ENCODE results near the gene SOST.

Gene SOST

DNA sequence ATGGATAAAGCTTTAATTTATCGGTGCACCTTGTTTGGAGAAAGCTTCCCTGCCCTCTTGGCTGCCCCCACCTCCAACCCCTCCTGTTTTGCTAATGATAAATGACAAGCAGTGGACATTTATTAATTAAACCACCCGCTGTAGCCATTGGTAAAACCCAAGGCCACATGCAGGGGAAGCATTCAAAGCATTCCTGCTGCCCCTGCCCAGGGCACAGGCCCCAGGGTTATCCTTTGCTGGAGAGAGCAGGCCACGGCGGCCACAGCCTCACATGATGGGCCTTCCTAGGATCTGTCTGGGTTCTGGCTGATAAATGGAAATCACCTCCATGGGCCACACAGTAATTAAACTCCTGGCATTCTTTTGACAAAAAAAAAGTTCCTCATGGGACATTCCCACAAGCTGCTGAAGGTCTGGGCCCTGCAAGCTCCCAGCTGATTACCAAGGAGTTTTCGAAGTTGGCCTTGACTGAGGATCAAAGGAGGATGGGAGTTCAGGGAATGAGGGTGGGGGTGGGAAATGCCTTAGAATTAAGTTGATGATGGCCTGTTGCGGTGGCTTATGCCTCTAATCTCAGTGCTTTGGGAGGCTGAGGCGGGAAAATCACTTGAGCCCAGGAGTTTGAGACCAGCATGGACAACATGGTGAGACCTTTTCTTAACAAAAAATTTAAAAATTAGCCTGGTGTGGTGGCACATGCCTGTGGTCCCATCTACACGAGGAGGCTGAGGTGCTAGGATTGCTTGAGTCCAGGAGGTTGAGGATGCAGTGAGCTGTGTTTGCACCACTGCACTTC is 35.5 kb downstream of the SOST start:
- no peak for TF ChIP-seq JUND (IDR thresholded peaks at IDR 0.05; ENCODE audit: low read depth)
- DNase-seq (ENCODE audit: low read depth in 1 of 2, low spot score in 1 of 2): no peak
- in situ Hi-C loops (cut with HindIII; ENCODE audit: low pct_unique_long_range_greater_than_20kb, low sequenced_read_pairs): no loop called here

DNA sequence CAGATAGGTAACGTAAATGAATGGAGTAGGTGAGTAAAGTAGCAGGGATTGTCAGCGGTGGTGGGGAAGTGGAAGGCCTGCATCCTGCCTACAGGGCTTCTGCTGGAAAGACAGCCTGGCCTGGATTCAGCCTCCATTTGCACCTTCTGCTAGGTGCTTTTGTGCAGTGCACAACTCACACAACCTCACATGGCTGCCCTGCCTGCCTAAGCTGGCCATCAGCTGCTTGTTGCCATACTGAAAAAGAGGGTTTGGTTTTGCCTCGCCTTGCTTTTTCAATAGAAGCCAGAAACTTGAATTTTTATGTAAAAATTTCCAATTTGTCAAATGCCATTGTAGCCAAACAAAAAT is 36.3 kb downstream of the SOST start:
- no peak for TF ChIP-seq JUND (IDR thresholded peaks at IDR 0.05; ENCODE audit: low read depth)
- in situ Hi-C loops (cut with HindIII; ENCODE audit: low pct_unique_long_range_greater_than_20kb, low sequenced_read_pairs): no loop called here
- DNase-seq (ENCODE audit: low read depth in 1 of 2, low spot score in 1 of 2): no peak

DNA sequence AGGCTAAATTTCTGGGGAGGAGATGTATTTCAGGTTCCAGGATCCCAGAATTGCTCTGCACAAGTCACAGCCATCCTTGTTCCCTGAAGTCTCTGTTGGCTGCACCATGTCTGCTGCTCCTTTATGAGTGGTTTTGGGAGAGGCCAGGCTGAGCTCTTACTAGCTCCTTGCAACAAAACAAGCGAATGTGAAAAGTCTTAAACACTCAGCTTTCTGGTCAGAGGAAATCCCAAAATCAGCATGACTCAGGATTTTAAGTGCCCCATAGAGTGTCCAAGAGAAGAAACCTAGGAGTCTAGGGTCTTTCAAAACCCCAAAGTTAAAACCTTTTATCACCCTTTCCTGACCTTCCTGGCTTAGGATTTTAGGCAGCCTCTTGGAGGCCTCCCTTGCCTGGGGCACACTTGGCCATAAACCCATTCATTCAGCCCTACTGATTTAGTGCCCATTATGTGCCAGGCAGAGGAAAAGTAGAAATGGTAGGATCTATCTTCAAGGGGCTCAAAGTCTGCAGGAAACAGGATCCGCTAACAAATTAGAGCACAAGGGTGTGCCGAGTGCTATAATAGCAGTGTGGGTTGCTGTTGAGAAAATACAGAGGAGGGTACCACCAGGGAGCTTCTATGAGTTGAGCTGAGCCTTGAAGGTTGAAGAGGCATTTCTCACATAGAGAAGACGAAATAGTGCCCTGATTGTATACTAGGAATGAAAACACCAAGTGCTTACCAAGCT is 36.9 kb downstream of the SOST start:
- DNase-seq (ENCODE audit: low read depth in 1 of 2, low spot score in 1 of 2): no peak
- TF ChIP-seq JUND (IDR thresholded peaks at IDR 0.05; ENCODE audit: low read depth): no peak
- in situ Hi-C loops (cut with HindIII; ENCODE audit: low pct_unique_long_range_greater_than_20kb, low sequenced_read_pairs): no loop called here

DNA sequence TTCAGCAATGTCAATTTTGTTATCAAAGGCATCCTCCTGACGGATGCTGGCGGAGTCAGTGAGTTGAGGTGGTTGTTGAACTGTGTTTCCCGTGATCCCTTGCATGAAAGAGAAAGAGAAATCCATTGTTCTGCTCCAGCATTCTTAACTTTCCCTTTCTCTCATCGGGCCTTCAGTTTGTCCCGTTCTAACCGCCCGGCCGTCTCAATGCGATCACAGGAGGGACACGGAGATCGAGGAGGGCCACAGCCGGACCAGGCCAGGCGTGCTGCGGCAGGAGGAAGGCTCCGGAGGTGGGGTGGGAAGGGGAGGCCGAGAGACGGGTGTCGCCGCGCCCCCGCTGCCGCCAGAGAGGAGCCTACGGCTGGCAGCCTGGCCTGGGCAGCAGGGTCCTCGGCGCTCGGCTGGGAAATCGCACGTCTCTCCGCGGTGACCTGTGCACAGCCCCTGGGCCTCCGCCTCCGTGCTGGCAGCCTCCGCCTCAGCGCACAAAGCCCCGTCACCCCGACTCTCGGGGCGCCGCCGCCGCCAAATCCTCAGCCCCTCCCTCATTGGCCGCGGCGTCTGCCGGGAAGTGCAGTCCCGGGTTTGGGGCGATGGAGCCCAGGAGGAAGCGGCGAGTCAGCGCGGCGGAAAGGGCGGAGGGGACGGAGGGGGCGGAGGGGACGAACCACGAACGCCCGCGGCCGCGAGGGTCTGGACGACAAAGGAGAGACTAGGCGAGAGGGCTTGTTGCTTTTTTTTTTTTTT is 38.1 kb downstream of the SOST start:
- in situ Hi-C loops (cut with HindIII; ENCODE audit: low pct_unique_long_range_greater_than_20kb, low sequenced_read_pairs): no loop called here
- DNase-seq (ENCODE audit: low read depth in 1 of 2, low spot score in 1 of 2): peak; percentile 73 to 92
- no peak for TF ChIP-seq JUND (IDR thresholded peaks at IDR 0.05; ENCODE audit: low read depth)

DNA sequence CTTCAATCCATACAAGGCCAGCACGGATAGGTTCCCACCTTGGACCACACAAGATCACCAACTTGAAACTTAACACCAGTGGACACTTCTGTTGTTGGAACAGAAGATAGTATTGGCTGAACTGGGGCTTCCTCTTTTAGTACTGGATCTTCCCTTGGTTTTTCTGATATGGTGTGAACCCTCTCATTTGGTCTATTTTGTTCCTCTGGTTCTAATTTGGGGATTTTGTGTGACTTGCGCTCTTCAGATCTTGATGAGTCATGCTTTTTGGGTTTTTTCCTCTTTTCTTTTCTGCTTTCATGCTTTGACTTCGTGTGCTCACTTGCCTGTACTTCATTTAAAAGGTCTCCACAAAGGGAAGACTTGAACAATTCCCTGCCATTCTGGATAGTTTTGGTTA is 39.0 kb downstream of the SOST start:
- in situ Hi-C loops (cut with HindIII; ENCODE audit: low pct_unique_long_range_greater_than_20kb, low sequenced_read_pairs): no loop called here
- no peak for TF ChIP-seq JUND (IDR thresholded peaks at IDR 0.05; ENCODE audit: low read depth)
- no peak for DNase-seq (ENCODE audit: low read depth in 1 of 2, low spot score in 1 of 2)

DNA sequence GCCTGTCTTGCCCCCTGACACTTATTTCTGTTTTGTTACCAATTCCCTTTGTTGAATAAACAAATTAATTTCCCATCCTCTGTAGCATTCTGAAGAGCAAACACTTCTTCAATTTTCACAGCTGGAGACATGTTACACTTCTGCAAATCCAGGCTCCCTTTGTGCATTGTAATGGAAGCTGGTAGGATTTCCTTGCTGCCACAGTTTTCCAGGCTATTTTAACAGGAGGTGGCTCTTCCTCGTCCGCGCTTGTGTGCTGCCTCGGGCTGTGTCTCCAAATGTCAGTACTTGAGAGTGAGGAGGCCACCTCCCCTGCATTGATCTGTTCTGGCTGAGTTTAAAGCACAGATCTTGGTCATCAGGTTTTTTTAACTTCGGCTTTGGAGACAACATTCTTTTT is 40.0 kb downstream of the SOST start:
- DNase-seq (ENCODE audit: low read depth in 1 of 2, low spot score in 1 of 2): no peak
- in situ Hi-C loops (cut with HindIII; ENCODE audit: low pct_unique_long_range_greater_than_20kb, low sequenced_read_pairs): no loop called here
- TF ChIP-seq JUND (IDR thresholded peaks at IDR 0.05; ENCODE audit: low read depth): no peak

DNA sequence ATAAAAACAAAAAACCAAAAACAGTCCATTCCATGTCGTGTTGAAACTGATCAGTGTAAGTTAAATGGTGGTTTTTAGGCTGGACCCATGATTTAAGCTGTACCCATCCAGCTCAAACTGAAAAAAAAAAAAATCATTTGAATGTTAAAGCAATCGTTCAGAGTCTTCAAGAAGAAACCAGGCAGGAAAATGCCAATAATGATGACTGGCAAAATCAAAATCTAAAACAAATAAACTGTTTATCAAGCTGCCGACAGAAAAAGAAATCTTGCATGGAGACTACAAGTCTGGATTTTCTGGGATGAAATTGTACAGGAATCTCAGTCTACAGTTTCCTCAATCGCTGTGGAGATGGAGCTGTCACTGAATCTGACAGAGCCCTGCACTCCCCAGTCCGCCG is 40.7 kb downstream of the SOST start:
- TF ChIP-seq JUND (IDR thresholded peaks at IDR 0.05; ENCODE audit: low read depth): no peak
- in situ Hi-C loops (cut with HindIII; ENCODE audit: low pct_unique_long_range_greater_than_20kb, low sequenced_read_pairs): no loop called here
- no peak for DNase-seq (ENCODE audit: low read depth in 1 of 2, low spot score in 1 of 2)

DNA sequence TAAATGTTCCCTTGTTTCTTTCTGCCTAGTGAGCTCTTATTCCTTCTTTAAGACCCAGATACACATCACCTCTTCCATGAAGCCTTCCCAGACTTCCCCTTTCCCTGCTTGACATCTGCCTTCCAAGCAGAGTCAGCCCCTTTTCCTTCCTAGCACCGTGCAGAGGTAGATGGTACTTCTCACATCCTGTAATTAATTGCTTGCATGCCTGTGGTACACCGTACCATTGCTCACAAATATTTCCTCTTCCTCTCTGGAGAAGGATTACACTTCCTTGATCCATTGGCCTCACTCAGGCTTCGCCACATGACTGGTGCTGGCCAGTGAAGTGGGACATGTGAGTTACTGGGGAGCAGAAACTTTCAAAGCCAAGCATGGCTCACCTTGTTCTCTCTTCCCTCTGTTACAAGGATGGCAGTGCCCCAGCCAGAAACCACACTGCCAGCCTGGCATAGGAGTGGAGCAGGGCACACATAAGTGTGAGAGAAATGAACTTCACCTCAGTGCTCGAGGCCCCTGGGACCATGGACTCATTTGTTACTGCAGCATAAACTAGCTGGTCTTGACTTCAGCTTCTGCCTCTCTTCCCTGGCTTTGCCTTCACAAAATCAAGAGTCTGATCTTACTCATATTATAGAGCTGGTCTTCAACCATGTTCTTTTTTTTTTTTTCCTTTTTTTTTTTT is 44.0 kb downstream of the SOST start:
- TF ChIP-seq JUND (IDR thresholded peaks at IDR 0.05; ENCODE audit: low read depth): no peak
- DNase-seq (ENCODE audit: low read depth in 1 of 2, low spot score in 1 of 2): peak in 1 of 2 experiments; percentile 16
- in situ Hi-C loops (cut with HindIII; ENCODE audit: low pct_unique_long_range_greater_than_20kb, low sequenced_read_pairs): no loop called here

DNA sequence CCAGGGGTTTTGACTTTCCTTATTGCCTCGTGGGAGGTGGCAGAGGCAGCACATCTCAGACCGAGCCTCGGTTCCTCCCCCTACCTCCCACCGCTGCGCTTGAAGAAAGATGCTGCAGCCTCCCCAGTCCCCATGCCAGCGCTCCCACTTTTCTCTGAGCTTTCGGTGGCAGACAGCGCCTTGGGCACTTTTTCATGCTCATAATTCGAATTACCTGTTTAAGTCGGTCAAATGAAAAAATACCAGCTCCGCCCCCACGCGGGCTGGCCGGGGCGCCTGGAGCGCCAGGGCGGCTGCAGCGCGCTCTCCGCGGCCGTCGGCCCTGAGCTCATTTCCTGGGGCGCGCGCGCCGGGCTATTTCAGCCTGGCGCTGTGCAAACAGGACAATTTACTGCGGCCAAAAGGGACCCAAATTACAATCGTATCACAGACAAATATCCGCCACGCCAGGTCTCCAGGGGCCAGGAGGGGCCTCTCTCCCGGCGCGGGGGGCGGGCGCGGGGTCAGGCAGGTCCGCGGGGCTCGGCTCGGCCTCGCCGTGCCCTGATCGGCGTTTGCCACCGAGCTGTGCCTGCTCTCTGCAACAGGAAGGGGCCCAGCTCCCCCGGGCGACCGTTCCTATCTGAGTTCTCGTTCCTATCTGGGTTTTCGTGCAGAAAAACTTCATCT is 45.0 kb downstream of the SOST start:
- peak; percentile 30 to 78 for DNase-seq (ENCODE audit: low read depth in 1 of 2, low spot score in 1 of 2)
- in situ Hi-C loops (cut with HindIII; ENCODE audit: low pct_unique_long_range_greater_than_20kb, low sequenced_read_pairs): no loop called here
- TF ChIP-seq JUND (IDR thresholded peaks at IDR 0.05; ENCODE audit: low read depth): no peak

DNA sequence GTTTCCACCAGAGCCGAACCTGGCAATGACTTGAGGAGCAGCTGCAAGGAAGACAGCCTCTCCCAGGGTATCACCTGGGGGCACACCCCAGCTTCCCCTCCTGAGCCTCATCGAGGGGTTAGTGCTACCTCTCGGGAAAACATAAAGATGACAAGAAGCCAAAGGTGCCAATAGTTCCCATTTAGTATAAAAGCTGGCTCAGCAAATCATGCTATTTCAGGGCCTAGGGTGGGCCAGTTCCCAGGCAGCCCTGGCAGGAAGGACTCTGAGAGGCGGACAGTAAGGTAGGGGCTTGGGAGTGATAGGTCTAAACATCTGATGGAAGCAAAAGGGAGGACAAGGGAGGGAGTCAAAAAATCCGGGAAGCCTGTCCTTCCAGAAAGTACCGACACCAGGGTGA is 46.2 kb downstream of the SOST start:
- no peak for TF ChIP-seq JUND (IDR thresholded peaks at IDR 0.05; ENCODE audit: low read depth)
- in situ Hi-C loops (cut with HindIII; ENCODE audit: low pct_unique_long_range_greater_than_20kb, low sequenced_read_pairs): no loop called here
- DNase-seq (ENCODE audit: low read depth in 1 of 2, low spot score in 1 of 2): no peak

DNA sequence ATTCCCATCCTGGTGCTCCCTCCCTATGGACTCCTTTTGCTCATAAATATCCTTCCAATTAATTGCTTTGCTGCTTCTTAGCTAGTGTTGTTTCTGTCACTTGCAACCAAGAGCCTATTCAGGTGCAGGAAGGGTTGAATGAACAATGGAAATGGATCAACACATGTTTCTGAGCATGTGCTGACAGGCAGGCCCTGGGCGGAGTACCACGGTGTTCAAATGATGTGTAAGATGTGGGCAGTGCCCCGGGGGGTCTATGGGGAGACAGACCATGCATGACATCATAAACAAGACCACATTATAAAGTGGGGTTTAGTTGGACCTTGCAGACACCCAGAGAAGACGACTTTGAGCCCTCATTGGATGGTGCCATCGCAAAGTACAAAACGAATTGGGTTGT is 48.5 kb downstream of the SOST start:
- TF ChIP-seq JUND (IDR thresholded peaks at IDR 0.05; ENCODE audit: low read depth): no peak
- in situ Hi-C loops (cut with HindIII; ENCODE audit: low pct_unique_long_range_greater_than_20kb, low sequenced_read_pairs): no loop called here
- DNase-seq (ENCODE audit: low read depth in 1 of 2, low spot score in 1 of 2): no peak

DNA sequence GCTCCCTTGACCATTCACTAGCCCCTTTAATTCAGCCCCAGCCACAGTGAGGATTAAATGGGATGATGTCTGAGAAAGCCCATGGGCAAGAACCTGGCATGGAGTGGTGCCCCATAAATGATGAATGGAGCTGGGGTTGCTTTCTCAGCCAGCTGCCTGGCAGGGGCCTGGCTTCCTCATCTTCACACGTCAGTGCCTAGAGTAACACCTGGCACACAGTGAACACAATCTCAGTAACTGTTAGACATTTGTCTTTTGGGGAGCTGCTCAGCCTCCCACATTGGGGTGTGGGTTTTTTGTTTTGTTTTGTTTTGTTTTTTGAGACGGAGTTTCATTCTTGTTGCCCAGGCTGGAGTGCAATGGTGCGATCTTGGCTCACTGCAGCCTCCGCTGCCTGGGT is 49.4 kb downstream of the SOST start:
- DNase-seq (ENCODE audit: low read depth in 1 of 2, low spot score in 1 of 2): no peak
- TF ChIP-seq JUND (IDR thresholded peaks at IDR 0.05; ENCODE audit: low read depth): no peak
- in situ Hi-C loops (cut with HindIII; ENCODE audit: low pct_unique_long_range_greater_than_20kb, low sequenced_read_pairs): no loop called here

Measured in T47D (cell line).